Testis (tissue), 2 donors: ENCODE measurements around the gene SPAG5.

ENCODE experiments used
- POLR2A ChIP-seq: fragments of 450-650 bp; IDR thresholded peaks from one replicate; pipeline ENCODE4 v1.6.1; 2017; ENCODE audit warnings: antibody characterized with exemption, mild to moderate bottlenecking, moderate library complexity
- TF ChIP-seq, protein P1 (sequence below), 3 experiments: fragments of 450-650 bp in 2 of 3; fragments of 200-600 bp in 1 of 3; sonication (generic) in 1 of 3; IDR thresholded peaks; one replicate each; pipeline ENCODE4 v1.5.1; 2016 to 2019; ENCODE audit warnings: antibody characterized with exemption in 3 of 3, mild to moderate bottlenecking in 2 of 3, moderate library complexity in 1 of 3

DNA sequence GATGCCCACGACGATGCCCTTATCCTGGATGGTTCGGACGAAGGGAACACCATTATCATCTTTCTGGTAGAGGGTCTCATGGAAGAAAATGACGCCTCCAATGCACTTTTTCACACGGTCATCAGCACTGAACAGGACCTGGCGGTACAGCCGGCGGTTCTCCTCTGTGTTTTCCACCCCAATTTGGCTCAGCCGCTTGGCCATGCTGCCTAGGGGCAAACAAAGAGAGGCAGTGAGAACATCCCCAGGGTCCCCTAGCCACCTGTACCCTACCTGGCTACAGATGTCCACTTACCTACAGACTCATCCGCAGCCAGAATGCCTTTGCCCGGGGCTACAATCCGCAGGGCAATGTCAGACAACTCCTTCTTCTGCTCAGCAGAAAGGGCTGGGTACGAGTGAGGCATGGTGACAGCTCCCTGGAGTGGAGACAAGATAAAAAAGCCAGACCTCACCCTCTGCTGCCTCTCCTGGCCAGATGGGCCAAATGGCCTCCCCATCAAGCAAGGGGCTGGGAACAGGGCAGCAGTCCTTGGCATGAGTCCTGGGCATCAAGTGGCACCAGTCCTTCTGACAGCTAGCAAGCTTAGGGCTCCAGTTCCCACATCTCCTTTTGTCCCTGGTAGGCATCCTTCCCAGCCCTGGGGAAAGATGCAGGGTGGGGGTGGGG is 23.6 kb downstream of the SPAG5 start:
- TF ChIP-seq, protein P1, sequence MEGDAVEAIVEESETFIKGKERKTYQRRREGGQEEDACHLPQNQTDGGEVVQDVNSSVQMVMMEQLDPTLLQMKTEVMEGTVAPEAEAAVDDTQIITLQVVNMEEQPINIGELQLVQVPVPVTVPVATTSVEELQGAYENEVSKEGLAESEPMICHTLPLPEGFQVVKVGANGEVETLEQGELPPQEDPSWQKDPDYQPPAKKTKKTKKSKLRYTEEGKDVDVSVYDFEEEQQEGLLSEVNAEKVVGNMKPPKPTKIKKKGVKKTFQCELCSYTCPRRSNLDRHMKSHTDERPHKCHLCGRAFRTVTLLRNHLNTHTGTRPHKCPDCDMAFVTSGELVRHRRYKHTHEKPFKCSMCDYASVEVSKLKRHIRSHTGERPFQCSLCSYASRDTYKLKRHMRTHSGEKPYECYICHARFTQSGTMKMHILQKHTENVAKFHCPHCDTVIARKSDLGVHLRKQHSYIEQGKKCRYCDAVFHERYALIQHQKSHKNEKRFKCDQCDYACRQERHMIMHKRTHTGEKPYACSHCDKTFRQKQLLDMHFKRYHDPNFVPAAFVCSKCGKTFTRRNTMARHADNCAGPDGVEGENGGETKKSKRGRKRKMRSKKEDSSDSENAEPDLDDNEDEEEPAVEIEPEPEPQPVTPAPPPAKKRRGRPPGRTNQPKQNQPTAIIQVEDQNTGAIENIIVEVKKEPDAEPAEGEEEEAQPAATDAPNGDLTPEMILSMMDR (IDR thresholded peaks at IDR 0.05) = no peak
- TF ChIP-seq POLR2A = no peak
